Stimulated activated naive CD4-positive, alpha-beta T cell treated with Interleukin-2 at 50 U/mL for 16 hours (primary cell): Measurements from ENCODE around the gene CDC73.
"Not testable (repeated sequence)": the region's sequence is repeated elsewhere in the genome, so short reads cannot be mapped to it uniquely, and the experiment has no call there.

Source experiments
- DNase-seq: peaks from one replicate; lab custom pipeline; 2025; lab: John Stamatoyannopoulos, UW

The CDC73 gene

GRCh38 chr1:193114485-193115095, 7.2 kb upstream of the CDC73 start:
- DNase-seq: no peak

GRCh38 chr1:193115629-193116227, 6.1 kb upstream of the CDC73 start:
- no peak for DNase-seq

GRCh38 chr1:193117167-193117566, 4.7 kb upstream of the CDC73 start:
- DNase-seq: not testable (repeated sequence)

GRCh38 chr1:193118194-193118593, 3.6 kb upstream of the CDC73 start:
- no peak for DNase-seq

- no peak for DNase-seq
These were observed 2.8 kb upstream of the CDC73 start for GRCh38 chr1:193118803-193119730.

GRCh38 chr1:193120604-193121166, 1.1 kb upstream of the CDC73 start:
- no peak for DNase-seq

GRCh38 chr1:193123751-193124150, 1.9 kb downstream of the CDC73 start:
- no peak for DNase-seq

- no peak for DNase-seq
These were observed 3.5 kb downstream of the CDC73 start for GRCh38 chr1:193125369-193125768.

- no peak for DNase-seq
These were observed 9.5 kb downstream of the CDC73 start for GRCh38 chr1:193131266-193131860.

- no peak for DNase-seq
These were observed 18.4 kb downstream of the CDC73 start for GRCh38 chr1:193140254-193140653.

- DNase-seq: no peak
These were observed 20.0 kb downstream of the CDC73 start for GRCh38 chr1:193141804-193142203.

- no peak for DNase-seq
These were observed 20.6 kb downstream of the CDC73 start for GRCh38 chr1:193142409-193142808.

- no peak for DNase-seq
These were observed 21.5 kb downstream of the CDC73 start for GRCh38 chr1:193143285-193143684.

- no peak for DNase-seq
These were observed 22.6 kb downstream of the CDC73 start for GRCh38 chr1:193144361-193144938.

- no peak for DNase-seq
These were observed 23.2 kb downstream of the CDC73 start for GRCh38 chr1:193144999-193145398.

GRCh38 chr1:193156117-193156821, 34.4 kb downstream of the CDC73 start:
- DNase-seq: no peak

GRCh38 chr1:193156822-193157142, 35.0 kb downstream of the CDC73 start:
- no peak for DNase-seq

GRCh38 chr1:193157360-193157759, 35.5 kb downstream of the CDC73 start:
- no peak for DNase-seq

GRCh38 chr1:193176113-193176512, 54.3 kb downstream of the CDC73 start:
- DNase-seq: no peak

GRCh38 chr1:193176788-193177187, 55.0 kb downstream of the CDC73 start:
- no peak for DNase-seq

GRCh38 chr1:193179094-193179493, 57.3 kb downstream of the CDC73 start:
- no peak for DNase-seq
